C4-2B (cell line): ENCODE results near the gene CYP2B6.

Experiments
- ZFX ChIP-seq: fragments of 450-650 bp; IDR thresholded peaks from 2 replicates; pipeline ENCODE4 v1.6.1; 2017
- TF ChIP-seq, protein P1 (sequence below): fragments of 450-650 bp; conservative IDR thresholded peaks from 2 replicates; pipeline ENCODE4 v1.5.1; 2017; ENCODE audit warnings: mild to moderate bottlenecking

GRCh38 chr19:40959338-40959737, 31.7 kb upstream of the CYP2B6 start:
- TF ChIP-seq, protein P1, sequence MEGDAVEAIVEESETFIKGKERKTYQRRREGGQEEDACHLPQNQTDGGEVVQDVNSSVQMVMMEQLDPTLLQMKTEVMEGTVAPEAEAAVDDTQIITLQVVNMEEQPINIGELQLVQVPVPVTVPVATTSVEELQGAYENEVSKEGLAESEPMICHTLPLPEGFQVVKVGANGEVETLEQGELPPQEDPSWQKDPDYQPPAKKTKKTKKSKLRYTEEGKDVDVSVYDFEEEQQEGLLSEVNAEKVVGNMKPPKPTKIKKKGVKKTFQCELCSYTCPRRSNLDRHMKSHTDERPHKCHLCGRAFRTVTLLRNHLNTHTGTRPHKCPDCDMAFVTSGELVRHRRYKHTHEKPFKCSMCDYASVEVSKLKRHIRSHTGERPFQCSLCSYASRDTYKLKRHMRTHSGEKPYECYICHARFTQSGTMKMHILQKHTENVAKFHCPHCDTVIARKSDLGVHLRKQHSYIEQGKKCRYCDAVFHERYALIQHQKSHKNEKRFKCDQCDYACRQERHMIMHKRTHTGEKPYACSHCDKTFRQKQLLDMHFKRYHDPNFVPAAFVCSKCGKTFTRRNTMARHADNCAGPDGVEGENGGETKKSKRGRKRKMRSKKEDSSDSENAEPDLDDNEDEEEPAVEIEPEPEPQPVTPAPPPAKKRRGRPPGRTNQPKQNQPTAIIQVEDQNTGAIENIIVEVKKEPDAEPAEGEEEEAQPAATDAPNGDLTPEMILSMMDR = no peak
- TF ChIP-seq ZFX = no peak
